Progenitor cell of endocrine pancreas (in vitro differentiated cells): ENCODE data around the gene SPTB. TPM values are rescaled to one million over a fixed set of nuclear protein-coding genes. Genes with fewer than 3 reads are reported as not detected.

Source experiments
- DNase-seq: peaks from one replicate; pipeline ENCODE4 v3.0.0; 2021; ENCODE audit warnings: low spot score; ENCODE audit not compliant: unreplicated experiment
- H3K27ac Mint-ChIP-seq: 2 replicates; pipeline ENCODE4 v1.8.0; 2021; ENCODE audit warnings: mild to moderate bottlenecking, moderate library complexity, mixed read lengths
- H3K27me3 Mint-ChIP-seq: 2 replicates; pipeline ENCODE4 v1.8.0; 2021; ENCODE audit warnings: mixed read lengths
- H3K36me3 Mint-ChIP-seq: 2 replicates; pipeline ENCODE4 v1.8.0; 2022; ENCODE audit warnings: mixed read lengths; ENCODE audit not compliant: insufficient read depth
- H3K4me1 Mint-ChIP-seq: 2 replicates; pipeline ENCODE4 v1.8.0; 2021; ENCODE audit warnings: low read depth, mixed read lengths
- H3K4me3 Mint-ChIP-seq: 2 replicates; pipeline ENCODE4 v1.8.0; 2021; ENCODE audit warnings: low read depth, mild to moderate bottlenecking, moderate library complexity, mixed read lengths
- H3K9me3 Mint-ChIP-seq: 2 replicates; pipeline ENCODE4 v1.8.0; 2021; ENCODE audit warnings: low read depth, mixed read lengths
- total RNA-seq: library from RNA; stranded (reverse); gene quantifications from 2 replicates; pipeline ENCODE4 v1.2.1, GENCODE V29; 2021
- TF ChIP-seq, protein P1 (sequence below): fragments of 200-600 bp; sonication (generic); IDR thresholded peaks from one replicate; pipeline ENCODE4 v1.5.0; 2021; ENCODE audit warnings: antibody characterized with exemption, mild to moderate bottlenecking; ENCODE audit not compliant: unreplicated experiment

The SPTB gene
- total RNA-seq, 1 donor from 2014 or later = 1.7 TPM

DNA sequence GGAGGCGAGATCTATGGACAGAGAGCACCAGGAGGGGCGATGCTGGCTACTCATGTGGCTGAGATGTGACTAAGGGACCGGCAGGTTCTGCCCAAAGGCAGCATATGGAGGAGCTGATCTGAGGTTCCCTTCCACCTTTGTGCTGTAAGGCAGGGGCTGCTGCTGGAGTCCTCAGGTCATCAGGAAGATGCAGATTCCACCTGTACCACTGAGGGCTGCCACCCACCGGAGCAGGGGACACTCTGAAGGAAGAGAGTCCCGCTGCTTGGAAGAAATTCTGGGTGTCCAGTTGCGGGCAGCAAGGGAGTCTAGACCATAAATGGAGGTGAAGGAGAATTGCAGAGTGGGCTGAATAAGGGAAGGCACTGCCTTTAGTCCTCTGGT is 120.2 kb downstream of the SPTB start:
- Mint-ChIP-seq H3K36me3 (no peaks in the 10 kb centered on the region), H3K27me3 (peaks cover 46% of the 10 kb centered on the region), H3K9me3 (no peaks in the 10 kb centered on the region), H3K27ac (peak overlapping the region; percentile 90), H3K4me3 (no peak overlapping the region), H3K4me1 (peaks cover 49% of the 10 kb centered on the region)
- TF ChIP-seq, protein P1, sequence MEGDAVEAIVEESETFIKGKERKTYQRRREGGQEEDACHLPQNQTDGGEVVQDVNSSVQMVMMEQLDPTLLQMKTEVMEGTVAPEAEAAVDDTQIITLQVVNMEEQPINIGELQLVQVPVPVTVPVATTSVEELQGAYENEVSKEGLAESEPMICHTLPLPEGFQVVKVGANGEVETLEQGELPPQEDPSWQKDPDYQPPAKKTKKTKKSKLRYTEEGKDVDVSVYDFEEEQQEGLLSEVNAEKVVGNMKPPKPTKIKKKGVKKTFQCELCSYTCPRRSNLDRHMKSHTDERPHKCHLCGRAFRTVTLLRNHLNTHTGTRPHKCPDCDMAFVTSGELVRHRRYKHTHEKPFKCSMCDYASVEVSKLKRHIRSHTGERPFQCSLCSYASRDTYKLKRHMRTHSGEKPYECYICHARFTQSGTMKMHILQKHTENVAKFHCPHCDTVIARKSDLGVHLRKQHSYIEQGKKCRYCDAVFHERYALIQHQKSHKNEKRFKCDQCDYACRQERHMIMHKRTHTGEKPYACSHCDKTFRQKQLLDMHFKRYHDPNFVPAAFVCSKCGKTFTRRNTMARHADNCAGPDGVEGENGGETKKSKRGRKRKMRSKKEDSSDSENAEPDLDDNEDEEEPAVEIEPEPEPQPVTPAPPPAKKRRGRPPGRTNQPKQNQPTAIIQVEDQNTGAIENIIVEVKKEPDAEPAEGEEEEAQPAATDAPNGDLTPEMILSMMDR = no peak
- DNase-seq = no peak

DNA sequence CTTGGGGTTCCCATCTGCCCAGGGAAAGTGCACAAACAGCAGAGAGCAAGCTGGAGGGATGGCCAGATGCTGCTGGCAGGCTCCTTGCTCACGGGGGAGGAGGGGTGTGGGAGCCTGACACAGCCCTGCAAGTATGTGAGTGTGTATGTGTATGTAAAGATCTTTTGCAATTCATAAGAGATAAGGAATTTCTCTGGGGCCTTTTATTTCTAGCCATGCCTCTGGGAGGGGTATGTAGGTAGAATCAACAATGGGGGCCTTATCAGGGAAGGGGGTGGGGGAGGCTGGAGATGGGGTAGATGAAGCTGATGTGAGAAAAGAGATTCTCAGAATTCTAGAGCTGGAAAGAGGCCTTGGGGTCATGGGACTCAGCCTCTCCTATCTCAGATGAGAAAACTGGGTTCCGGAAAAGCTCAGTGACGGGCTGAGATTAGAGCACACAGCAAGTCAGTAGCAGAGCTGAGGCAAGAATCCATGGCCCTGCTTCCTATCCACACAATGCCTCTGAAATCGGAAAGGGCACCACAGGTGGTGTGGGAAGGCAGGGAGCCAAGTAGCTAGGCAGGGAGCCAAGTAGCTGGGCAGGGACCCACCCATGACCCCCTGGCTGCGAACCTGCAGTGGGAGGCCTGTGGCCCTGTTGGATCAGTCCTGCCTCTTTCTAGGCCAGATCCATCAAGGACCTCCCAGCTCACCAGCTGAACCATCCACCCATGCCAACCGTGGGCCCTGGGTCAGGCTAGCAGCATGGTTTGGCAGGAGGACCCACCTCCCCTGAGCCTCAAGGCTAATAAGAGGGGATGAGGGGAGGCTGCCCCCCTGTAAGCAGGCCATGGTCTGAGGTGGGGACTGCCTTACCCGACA is 120.8 kb downstream of the SPTB start:
- no peak overlapping the region for H3K4me3 Mint-ChIP-seq

GRCh38 chr14:64758025-64758521 is 121.6 kb downstream of the SPTB start:
- DNase-seq = no peak
- TF ChIP-seq, protein P1 = no peak
- Mint-ChIP-seq H3K27me3 (peaks cover 32% of the 10 kb centered on the region), H3K27ac (peak overlapping the region; percentile 90), H3K36me3 (no peaks in the 10 kb centered on the region), H3K4me3 (no peak overlapping the region), H3K9me3 (no peaks in the 10 kb centered on the region), H3K4me1 (peaks cover 49% of the 10 kb centered on the region)

More for the DNA sequence above, 120.8 kb downstream of the SPTB start:
- Mint-ChIP-seq H3K9me3 (no peaks in the 10 kb centered on the region), H3K27ac (peak overlapping the region; percentile 90), H3K27me3 (peaks cover 40% of the 10 kb centered on the region), H3K36me3 (no peaks in the 10 kb centered on the region), H3K4me1 (peaks cover 49% of the 10 kb centered on the region)
- TF ChIP-seq, protein P1 = no peak
- no peak for DNase-seq

GRCh38 chr14:64757601-64758000 is 122.1 kb downstream of the SPTB start:
- Mint-ChIP-seq H3K4me3 (no peak overlapping the region), H3K4me1 (peaks cover 47% of the 10 kb centered on the region), H3K27ac (peak overlapping the region; percentile 90), H3K9me3 (no peaks in the 10 kb centered on the region), H3K27me3 (peaks cover 27% of the 10 kb centered on the region), H3K36me3 (no peaks in the 10 kb centered on the region)
- TF ChIP-seq, protein P1 = no peak
- no peak for DNase-seq

DNA sequence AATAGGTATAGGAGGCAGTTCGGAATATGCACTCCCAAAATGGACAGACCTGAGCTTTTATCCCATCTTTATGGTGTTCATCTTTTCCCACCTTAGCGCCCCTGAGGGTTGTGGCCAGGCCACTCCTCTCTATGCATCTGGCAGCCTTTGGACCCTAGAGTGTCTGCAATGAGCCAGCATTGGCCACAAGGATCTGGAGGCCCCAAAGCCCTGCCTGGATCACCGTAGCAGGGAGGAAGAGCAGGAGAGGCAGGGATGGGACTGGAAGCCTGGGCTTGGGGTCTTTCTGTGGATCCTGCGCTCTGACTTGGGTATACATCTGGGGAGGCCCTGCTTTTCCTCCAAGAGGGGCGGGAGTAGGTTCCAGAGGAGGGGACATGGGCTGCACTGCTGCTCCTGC is 123.0 kb downstream of the SPTB start:
- Mint-ChIP-seq H3K4me3 (no peak overlapping the region), H3K9me3 (no peaks in the 10 kb centered on the region), H3K4me1 (peaks cover 41% of the 10 kb centered on the region), H3K27ac (no peak overlapping the region), H3K27me3 (peaks cover 18% of the 10 kb centered on the region), H3K36me3 (no peaks in the 10 kb centered on the region)
- DNase-seq = no peak
- TF ChIP-seq, protein P1 = no peak
